Measurements from ENCODE around the gene MAPK10. TPM values are rescaled to one million over a fixed set of nuclear protein-coding genes. Genes with fewer than 3 reads are reported as not detected.
"Not testable (repeated sequence)": the region's sequence is repeated elsewhere in the genome, so short reads cannot be mapped to it uniquely, and the experiment has no call there.

The MAPK10 gene
- total RNA-seq, 2 donors from 2014 or later, result 3.4 to 7.0 TPM

GRCh38 chr4:85965017-85965416 is 394.8 kb downstream of the MAPK10 start:
- not testable (repeated sequence) for ATAC-seq, DNase-seq
- intact Hi-C loops (cut with DNase I, micrococcal nuclease), result loop anchor here in 1 of 2 donors (5.0 to 10.0 kb wide), 2 partner anchors 170 to 818 kb away; no protein-coding TSS in a partner anchor

- ATAC-seq (peak; percentile 76), DNase-seq (no peak)
- intact Hi-C loops (cut with DNase I, micrococcal nuclease), result loop anchor here in 1 of 2 donors (10.0 kb wide), 1 partner anchor 169 kb away; no protein-coding TSS in a partner anchor
Measured at GRCh38 chr4:85964298-85964697, 395.6 kb downstream of the MAPK10 start.

GRCh38 chr4:85963231-85963630 is 396.6 kb downstream of the MAPK10 start:
- intact Hi-C loops (cut with DNase I, micrococcal nuclease), result loop anchor here in 1 of 2 donors (10.0 kb wide), 1 partner anchor 168 kb away; no protein-coding TSS in a partner anchor
- DNase-seq, result no peak
- no peak for ATAC-seq

- no peak for ATAC-seq
- intact Hi-C loops (cut with DNase I, micrococcal nuclease), result loop anchor here in 1 of 2 donors (10.0 kb wide), 1 partner anchor 167 kb away; no protein-coding TSS in a partner anchor
Measured at GRCh38 chr4:85961887-85962286, 398.0 kb downstream of the MAPK10 start.

GRCh38 chr4:85956293-85956945 is 403.4 kb downstream of the MAPK10 start:
- DNase-seq (no peak), ATAC-seq (no peak)
- intact Hi-C loops (cut with DNase I, micrococcal nuclease), result no loop called here

More at GRCh38 chr4:85961887-85962286, 398.0 kb downstream of the MAPK10 start:
- no peak for DNase-seq

DNA sequence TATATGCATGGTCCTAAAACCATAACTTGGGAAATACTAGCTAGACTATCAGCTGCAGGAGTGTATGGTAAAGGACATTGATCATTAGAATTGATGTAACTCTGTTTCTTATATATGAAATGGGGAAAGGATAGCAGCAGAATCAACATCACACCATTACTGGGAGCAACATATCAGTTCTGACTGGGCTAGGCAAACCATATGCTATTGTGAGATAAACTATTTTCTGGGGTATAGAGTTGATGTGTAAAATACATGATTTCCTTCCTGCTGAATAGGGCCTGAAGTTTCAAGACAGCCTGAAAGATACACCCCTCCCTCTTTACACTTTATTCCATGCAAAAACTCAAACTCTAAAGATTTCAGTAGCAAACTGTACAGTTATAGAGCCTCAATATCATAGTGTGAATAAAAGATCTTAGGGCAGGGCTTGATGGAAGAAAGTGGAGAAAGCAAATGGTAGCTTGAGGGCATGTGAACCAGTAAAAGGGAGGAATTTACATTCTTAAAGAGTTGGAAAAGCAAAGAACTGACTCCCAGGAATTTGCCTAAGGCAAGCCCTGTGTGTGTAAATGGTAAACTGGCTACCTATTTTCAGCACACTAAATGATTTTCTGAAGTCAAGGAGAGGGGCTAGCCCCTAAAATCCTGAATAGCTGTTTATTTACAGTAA is 404.1 kb downstream of the MAPK10 start:
- no peak for ATAC-seq
- intact Hi-C loops (cut with DNase I, micrococcal nuclease), result no loop called here

GRCh38 chr4:85953651-85954018 is 406.2 kb downstream of the MAPK10 start:
- DNase-seq, result no peak
- intact Hi-C loops (cut with DNase I, micrococcal nuclease), result no loop called here
- ATAC-seq, result no peak

More for the DNA sequence above, 404.1 kb downstream of the MAPK10 start:
- DNase-seq, result no peak

DNA sequence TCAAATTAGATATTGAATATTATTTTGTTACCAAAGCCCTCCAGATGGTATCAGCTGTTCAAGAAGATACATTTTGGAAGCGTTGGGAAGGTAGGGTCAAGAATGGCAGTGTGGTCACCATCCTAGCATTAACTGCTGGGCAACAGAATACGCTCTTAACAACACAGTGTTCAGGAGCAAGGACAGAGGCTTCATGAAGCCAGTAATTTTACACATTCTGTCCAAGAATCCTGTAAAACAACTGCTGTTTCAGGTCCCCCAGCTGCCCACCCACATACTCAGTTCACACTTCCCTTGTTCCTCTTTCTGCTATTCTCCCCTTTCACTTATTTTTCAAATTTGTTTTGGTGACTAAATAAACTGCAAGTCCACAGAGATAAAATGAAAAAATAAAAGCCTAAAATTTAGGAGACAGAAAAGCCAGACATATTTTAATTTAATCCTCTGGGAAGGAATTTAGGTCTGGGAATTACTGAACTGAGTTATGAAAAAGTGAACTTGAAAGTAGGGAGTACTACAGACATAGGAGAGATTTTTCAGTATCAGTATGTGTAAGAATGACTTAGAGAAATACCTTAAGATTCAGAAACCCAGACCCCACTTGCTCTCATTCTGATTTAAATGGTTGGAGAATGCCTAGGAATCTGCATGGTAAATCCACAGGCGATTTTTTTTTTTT is 406.7 kb downstream of the MAPK10 start:
- no peak for DNase-seq
- no peak for ATAC-seq

GRCh38 chr4:85952528-85952927 is 407.3 kb downstream of the MAPK10 start:
- ATAC-seq (peak; percentile 67), DNase-seq (no peak)
- intact Hi-C loops (cut with DNase I, micrococcal nuclease), result no loop called here

More for the DNA sequence above, 406.7 kb downstream of the MAPK10 start:
- intact Hi-C loops (cut with DNase I, micrococcal nuclease), result no loop called here

GRCh38 chr4:85951099-85951498 is 408.8 kb downstream of the MAPK10 start:
- intact Hi-C loops (cut with DNase I, micrococcal nuclease), result no loop called here
- ATAC-seq (no peak), DNase-seq (no peak)

- intact Hi-C loops (cut with DNase I, micrococcal nuclease), result no loop called here
- ATAC-seq, result no peak
- DNase-seq, result no peak
Measured at GRCh38 chr4:85946821-85947220, 413.0 kb downstream of the MAPK10 start.

DNA sequence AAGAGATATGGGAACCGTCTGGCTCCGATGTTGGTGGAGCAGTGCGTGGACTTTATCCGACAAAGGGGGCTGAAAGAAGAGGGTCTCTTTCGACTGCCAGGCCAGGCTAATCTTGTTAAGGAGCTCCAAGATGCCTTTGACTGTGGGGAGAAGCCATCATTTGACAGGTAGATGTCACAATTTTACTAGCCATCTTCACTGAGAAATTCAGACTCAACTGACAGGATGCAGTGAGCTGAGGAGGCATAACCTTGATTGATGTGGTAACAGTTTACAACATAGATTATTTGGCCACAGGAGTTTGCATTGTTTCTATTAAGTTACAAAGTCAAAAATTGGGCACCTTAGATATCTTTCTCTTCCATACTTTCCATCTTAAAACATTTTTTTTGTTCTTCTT is 417.7 kb downstream of the MAPK10 start:
- no peak for ATAC-seq
- DNase-seq, result no peak
- intact Hi-C loops (cut with DNase I, micrococcal nuclease), result no loop called here

DNA sequence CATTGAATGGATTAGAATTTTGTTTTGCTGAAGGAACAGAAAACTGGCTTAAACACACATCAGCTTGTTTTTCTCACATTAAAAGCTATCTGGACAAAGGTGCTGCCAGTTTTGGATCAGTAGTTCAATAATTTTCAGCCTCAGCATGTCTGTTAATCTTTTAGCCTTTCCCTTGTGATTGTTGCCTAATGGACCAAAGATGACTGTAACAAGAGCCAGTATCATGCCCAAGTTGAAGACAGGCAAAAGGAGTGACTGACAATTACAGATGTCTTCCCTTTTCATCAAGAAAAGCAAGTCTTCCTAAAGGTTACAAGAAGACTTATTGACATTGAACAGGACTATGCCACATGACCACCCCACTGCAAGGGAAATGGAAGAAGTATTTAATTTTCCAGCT is 419.7 kb downstream of the MAPK10 start:
- DNase-seq, result no peak
- no peak for ATAC-seq
- intact Hi-C loops (cut with DNase I, micrococcal nuclease), result no loop called here

Other genes with a start within 250 kb of the MAPK10 start
- 1 to 10 TPM; 4.3 to 4.8 TPM for gene PTPN13, start 234.3 kb upstream of the MAPK10 start, total RNA-seq